Sigmoid colon (tissue), 4 donors: ENCODE measurements around the gene PARP6.

ENCODE experiments used
- CTCF ChIP-seq, 4 experiments: fragments of 450-650 bp in 3 of 4; fragments of 200-600 bp in 1 of 4; IDR thresholded peaks; one replicate each; pipeline ENCODE4 v1.5.1; 2016 to 2019; ENCODE audit warnings: antibody characterized with exemption in 4 of 4, mild to moderate bottlenecking in 3 of 4, moderate library complexity in 2 of 4
- EP300 ChIP-seq, 4 donors: sonication (generic); formaldehyde crosslinking; IDR thresholded peaks; one replicate each; pipeline ENCODE4 v1.6.1; 2017; ENCODE audit warnings: antibody characterized with exemption in 4 of 4
- POLR2A ChIP-seq, 2 donors: fragments of 450-650 bp; IDR thresholded peaks; one replicate each; pipeline ENCODE4 v1.6.1; 2016; ENCODE audit warnings: antibody characterized with exemption in 2 of 2, mild to moderate bottlenecking in 2 of 2, moderate library complexity in 2 of 2

- TF ChIP-seq CTCF (IDR thresholded peaks at IDR 0.05) (no peak), POLR2A (IDR thresholded peaks at IDR 0.05) (no peak), EP300 (IDR thresholded peaks at IDR 0.05) (no peak)
Observed at GRCh38 chr15:72202801-72203506, 69.4 kb downstream of the PARP6 start.
